ENCODE results near the gene AADACL2.

Gene AADACL2

DNA sequence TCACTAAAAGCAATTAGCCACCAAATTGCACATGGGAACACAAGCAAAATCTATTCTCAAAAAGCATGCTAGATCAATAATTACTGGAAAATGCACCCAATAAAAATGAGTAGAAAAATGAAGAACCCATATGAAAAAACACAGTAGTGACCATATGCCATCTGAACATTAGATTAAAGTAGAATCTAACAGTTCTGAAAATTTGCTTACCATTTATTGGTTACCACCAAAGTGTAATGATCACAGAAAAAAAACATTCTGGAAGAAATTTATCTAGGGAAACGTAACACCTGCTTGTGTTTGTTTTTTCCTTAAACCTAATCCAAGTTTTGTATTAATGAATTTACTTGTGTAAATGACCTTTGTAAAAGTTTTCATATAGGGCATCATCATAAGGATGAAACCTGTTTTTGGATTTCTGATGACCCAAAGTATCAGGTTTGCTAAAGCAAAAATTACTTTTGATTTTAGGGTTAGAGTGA lies 42.6 kb downstream of the AADACL2 start:
- Histone ChIP-seq H2BK5ac (ENCODE audit: low read length) (no peak overlapping the region), H3K4me1 (ENCODE audit: control insufficient read depth in 2 of 2, insufficient read depth in 1 of 2, low read depth in 1 of 2, low read length in 2 of 2) (no peaks in the 10 kb centered on the region), H3K36me3 (replicated peaks in 1 of 2; ENCODE audit: control insufficient read depth in 2 of 2, insufficient read depth in 2 of 2, low read length in 2 of 2) (no peaks in the 10 kb centered on the region)

DNA sequence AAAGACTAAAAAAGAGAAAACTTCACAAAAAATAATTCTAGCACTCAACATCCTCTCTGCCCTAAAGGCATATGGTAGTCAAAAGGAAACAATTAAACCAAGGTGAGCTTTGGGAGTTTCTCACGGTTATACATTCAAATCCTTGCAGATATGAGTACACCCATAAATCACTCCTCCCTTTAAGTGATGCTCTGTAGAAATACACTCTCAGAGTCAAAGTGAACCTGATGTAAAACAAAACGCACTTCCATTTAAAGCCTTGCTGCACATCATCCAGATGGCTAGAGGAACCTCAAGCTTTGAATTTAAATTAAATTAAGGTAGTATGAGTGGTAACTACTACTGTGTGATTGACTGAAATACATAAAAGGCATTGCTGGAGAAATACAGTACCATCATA lies 44.2 kb downstream of the AADACL2 start:
- Histone ChIP-seq H3K9ac (ENCODE audit: low read depth, low read length, poor library complexity) (no peak overlapping the region), H3K4me3 (ENCODE audit: low read length in 2 of 2) (no peak overlapping the region), H2AK5ac (ENCODE audit: low read depth, low read length) (no peak overlapping the region), H4K91ac (ENCODE audit: low read depth, low read length, poor library complexity) (no peak overlapping the region), H3K4me2 (ENCODE audit: insufficient read depth, low read length, poor library complexity, severe bottlenecking) (no peak overlapping the region), H3K4me1 (ENCODE audit: control insufficient read depth in 2 of 2, insufficient read depth in 1 of 2, low read depth in 1 of 2, low read length in 2 of 2) (no peaks in the 10 kb centered on the region), H2BK5ac (ENCODE audit: low read length) (no peak overlapping the region), H3K36me3 (replicated peaks in 1 of 2; ENCODE audit: control insufficient read depth in 2 of 2, insufficient read depth in 2 of 2, low read length in 2 of 2) (no peaks in the 10 kb centered on the region), H4K8ac (ENCODE audit: low read depth, low read length) (no peak overlapping the region), H3K14ac (ENCODE audit: low read length) (no peak overlapping the region), H3K18ac (ENCODE audit: low read length) (no peak overlapping the region), H3K4ac (ENCODE audit: low read length) (no peak overlapping the region), H2AFZ (ENCODE audit: low read length) (no peak overlapping the region), H2BK15ac (ENCODE audit: low read length) (no peak overlapping the region), H2BK12ac (ENCODE audit: low read length) (no peak overlapping the region), H3K23ac (ENCODE audit: low read depth, low read length, poor library complexity) (no peak overlapping the region), H3K9me3 (replicated peaks in 1 of 2; ENCODE audit: control insufficient read depth in 2 of 2, insufficient read depth in 1 of 2, low read depth in 1 of 2, low read length in 2 of 2) (no peaks in the 10 kb centered on the region), H2BK120ac (ENCODE audit: low read depth, low read length) (no peak overlapping the region), H3K79me1 (ENCODE audit: low read depth, low read length) (no peaks in the 10 kb centered on the region), H3K27me3 (ENCODE audit: control insufficient read depth in 3 of 3, insufficient read depth in 3 of 3, low read depth in 1 of 3, low read length in 3 of 3) (no peaks in the 10 kb centered on the region), H3K27ac (replicated peaks; ENCODE audit: low read length) (no peak overlapping the region)
- no peak for DNase-seq (ENCODE audit: low spot score)
- WGBS, 2 donors (ENCODE audit: extremely low coverage in 2 of 2, insufficient read length in 2 of 2, insufficient replicate concordance in 1 of 2): no CpG with 5 or more reads among the region's 2 CpGs

More for the DNA sequence above, 42.6 kb downstream of the AADACL2 start:
- H2AFZ ChIP-seq (ENCODE audit: low read length): no peak overlapping the region
- no peak overlapping the region for H3K14ac ChIP-seq (ENCODE audit: low read length)
- H3K9me3 ChIP-seq (replicated peaks in 1 of 2; ENCODE audit: control insufficient read depth in 2 of 2, insufficient read depth in 1 of 2, low read depth in 1 of 2, low read length in 2 of 2): no peaks in the 10 kb centered on the region
- no peaks in the 10 kb centered on the region for H3K79me1 ChIP-seq (ENCODE audit: low read depth, low read length)
- no peaks in the 10 kb centered on the region for H3K27me3 ChIP-seq (ENCODE audit: control insufficient read depth in 3 of 3, insufficient read depth in 3 of 3, low read depth in 1 of 3, low read length in 3 of 3)
- no CpG with 5 or more reads among the region's 1 CpG for WGBS, 2 donors (ENCODE audit: extremely low coverage in 2 of 2, insufficient read length in 2 of 2, insufficient replicate concordance in 1 of 2)
- no peak overlapping the region for H4K91ac ChIP-seq (ENCODE audit: low read depth, low read length, poor library complexity)
- no peak overlapping the region for H3K4me2 ChIP-seq (ENCODE audit: insufficient read depth, low read length, poor library complexity, severe bottlenecking)
- H2BK15ac ChIP-seq (ENCODE audit: low read length): no peak overlapping the region
- H3K4ac ChIP-seq (ENCODE audit: low read length): no peak overlapping the region
- H2AK5ac ChIP-seq (ENCODE audit: low read depth, low read length): no peak overlapping the region
- H4K8ac ChIP-seq (ENCODE audit: low read depth, low read length): no peak overlapping the region
- no peak overlapping the region for H3K9ac ChIP-seq (ENCODE audit: low read depth, low read length, poor library complexity)
- H3K27ac ChIP-seq (replicated peaks; ENCODE audit: low read length): no peak overlapping the region
- H3K23ac ChIP-seq (ENCODE audit: low read depth, low read length, poor library complexity): no peak overlapping the region
- no peak overlapping the region for H3K18ac ChIP-seq (ENCODE audit: low read length)
- H3K4me3 ChIP-seq (ENCODE audit: low read length in 2 of 2): no peak overlapping the region
- DNase-seq (ENCODE audit: low spot score): no peak
- H2BK12ac ChIP-seq (ENCODE audit: low read length): no peak overlapping the region
- H2BK120ac ChIP-seq (ENCODE audit: low read depth, low read length): no peak overlapping the region

DNA sequence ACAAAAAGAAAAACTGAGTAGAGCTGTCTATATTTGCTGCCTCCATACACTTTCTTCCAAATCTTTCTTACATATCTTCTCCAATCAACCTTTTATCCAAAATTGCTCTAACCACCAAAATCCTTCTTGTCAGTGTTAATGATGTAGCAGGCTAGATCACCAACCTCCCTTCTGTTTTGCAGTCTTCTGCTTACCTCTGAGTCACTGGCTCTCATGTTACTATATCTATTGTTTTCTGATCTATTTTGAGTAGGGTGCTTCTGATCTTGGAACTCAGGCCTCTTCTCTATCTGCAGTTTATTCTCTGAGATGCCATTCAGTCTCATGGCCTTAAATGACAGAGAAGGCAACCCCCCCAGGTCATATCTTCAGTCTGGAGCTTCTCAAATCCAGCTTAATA lies 53.9 kb downstream of the AADACL2 start:
- no peak overlapping the region for H3K27ac ChIP-seq (replicated peaks; ENCODE audit: low read length)

DNA sequence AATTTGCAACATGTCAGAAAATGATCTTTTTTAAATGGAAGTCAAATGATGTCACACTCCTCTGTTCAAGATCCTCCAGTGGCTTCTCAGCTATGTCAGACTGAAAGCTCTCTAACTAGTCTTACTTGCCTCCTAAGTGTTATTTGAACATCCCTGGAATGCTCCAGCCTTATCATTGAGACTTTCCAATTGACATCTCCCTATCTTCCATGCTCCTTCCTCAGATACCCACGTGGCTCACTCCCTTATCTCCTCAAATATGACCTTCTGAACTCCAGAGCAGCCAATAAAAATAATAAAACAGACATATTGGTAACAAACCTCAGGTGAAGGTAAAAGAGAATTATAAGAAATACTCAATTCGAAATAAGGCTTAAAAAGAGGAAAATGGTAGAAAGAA lies 54.7 kb downstream of the AADACL2 start:
- Histone ChIP-seq H2BK12ac (ENCODE audit: low read length) (no peak overlapping the region), H3K36me3 (replicated peaks in 1 of 2; ENCODE audit: control insufficient read depth in 2 of 2, insufficient read depth in 2 of 2, low read length in 2 of 2) (no peaks in the 10 kb centered on the region), H3K23ac (ENCODE audit: low read depth, low read length, poor library complexity) (no peak overlapping the region), H3K9ac (ENCODE audit: low read depth, low read length, poor library complexity) (no peak overlapping the region), H3K14ac (ENCODE audit: low read length) (no peak overlapping the region), H3K18ac (ENCODE audit: low read length) (no peak overlapping the region), H3K4me3 (ENCODE audit: low read length in 2 of 2) (no peak overlapping the region), H2BK15ac (ENCODE audit: low read length) (no peak overlapping the region), H3K9me3 (replicated peaks in 1 of 2; ENCODE audit: control insufficient read depth in 2 of 2, insufficient read depth in 1 of 2, low read depth in 1 of 2, low read length in 2 of 2) (peaks cover 0 to 1% of the 10 kb centered on the region in 2 donors), H4K91ac (ENCODE audit: low read depth, low read length, poor library complexity) (no peak overlapping the region), H3K4me1 (ENCODE audit: control insufficient read depth in 2 of 2, insufficient read depth in 1 of 2, low read depth in 1 of 2, low read length in 2 of 2) (no peaks in the 10 kb centered on the region), H4K8ac (ENCODE audit: low read depth, low read length) (no peak overlapping the region), H3K4ac (ENCODE audit: low read length) (no peak overlapping the region), H3K27me3 (ENCODE audit: control insufficient read depth in 3 of 3, insufficient read depth in 3 of 3, low read depth in 1 of 3, low read length in 3 of 3) (no peaks in the 10 kb centered on the region), H2AFZ (ENCODE audit: low read length) (no peak overlapping the region), H3K27ac (replicated peaks; ENCODE audit: low read length) (no peak overlapping the region), H3K4me2 (ENCODE audit: insufficient read depth, low read length, poor library complexity, severe bottlenecking) (no peak overlapping the region), H2BK120ac (ENCODE audit: low read depth, low read length) (no peak overlapping the region), H3K79me1 (ENCODE audit: low read depth, low read length) (no peaks in the 10 kb centered on the region), H2BK5ac (ENCODE audit: low read length) (no peak overlapping the region), H2AK5ac (ENCODE audit: low read depth, low read length) (no peak overlapping the region)
- WGBS, 2 donors (ENCODE audit: extremely low coverage in 2 of 2, insufficient read length in 2 of 2, insufficient replicate concordance in 1 of 2): no CpG with 5 or more reads among the region's 2 CpGs
- no peak for DNase-seq (ENCODE audit: low spot score)

More for the DNA sequence above, 53.9 kb downstream of the AADACL2 start:
- H3K4me3 ChIP-seq (ENCODE audit: low read length in 2 of 2): no peak overlapping the region
- no peak overlapping the region for H4K8ac ChIP-seq (ENCODE audit: low read depth, low read length)
- no peak overlapping the region for H3K14ac ChIP-seq (ENCODE audit: low read length)
- no peaks in the 10 kb centered on the region for H3K79me1 ChIP-seq (ENCODE audit: low read depth, low read length)
- H3K27me3 ChIP-seq (ENCODE audit: control insufficient read depth in 3 of 3, insufficient read depth in 3 of 3, low read depth in 1 of 3, low read length in 3 of 3): no peaks in the 10 kb centered on the region
- H3K4me2 ChIP-seq (ENCODE audit: insufficient read depth, low read length, poor library complexity, severe bottlenecking): no peak overlapping the region
- H4K91ac ChIP-seq (ENCODE audit: low read depth, low read length, poor library complexity): no peak overlapping the region
- no peak overlapping the region for H2AFZ ChIP-seq (ENCODE audit: low read length)
- H2BK5ac ChIP-seq (ENCODE audit: low read length): no peak overlapping the region
- H2BK120ac ChIP-seq (ENCODE audit: low read depth, low read length): no peak overlapping the region
- DNase-seq (ENCODE audit: low spot score): no peak
- H3K36me3 ChIP-seq (replicated peaks in 1 of 2; ENCODE audit: control insufficient read depth in 2 of 2, insufficient read depth in 2 of 2, low read length in 2 of 2): no peaks in the 10 kb centered on the region
- H3K4me1 ChIP-seq (ENCODE audit: control insufficient read depth in 2 of 2, insufficient read depth in 1 of 2, low read depth in 1 of 2, low read length in 2 of 2): no peaks in the 10 kb centered on the region
- no peak overlapping the region for H3K9ac ChIP-seq (ENCODE audit: low read depth, low read length, poor library complexity)
- H3K4ac ChIP-seq (ENCODE audit: low read length): no peak overlapping the region
- H3K9me3 ChIP-seq (replicated peaks in 1 of 2; ENCODE audit: control insufficient read depth in 2 of 2, insufficient read depth in 1 of 2, low read depth in 1 of 2, low read length in 2 of 2): peaks cover 0 to 1% of the 10 kb centered on the region in 2 donors
- no peak overlapping the region for H2BK15ac ChIP-seq (ENCODE audit: low read length)
- H3K23ac ChIP-seq (ENCODE audit: low read depth, low read length, poor library complexity): no peak overlapping the region
- no peak overlapping the region for H3K18ac ChIP-seq (ENCODE audit: low read length)
- H2BK12ac ChIP-seq (ENCODE audit: low read length): no peak overlapping the region
- H2AK5ac ChIP-seq (ENCODE audit: low read depth, low read length): no peak overlapping the region
